ENCODE results near the gene PPP1R9B. TPM values are rescaled to one million over a fixed set of nuclear protein-coding genes. Genes with fewer than 3 reads are reported as not detected.

The PPP1R9B gene, protein sequence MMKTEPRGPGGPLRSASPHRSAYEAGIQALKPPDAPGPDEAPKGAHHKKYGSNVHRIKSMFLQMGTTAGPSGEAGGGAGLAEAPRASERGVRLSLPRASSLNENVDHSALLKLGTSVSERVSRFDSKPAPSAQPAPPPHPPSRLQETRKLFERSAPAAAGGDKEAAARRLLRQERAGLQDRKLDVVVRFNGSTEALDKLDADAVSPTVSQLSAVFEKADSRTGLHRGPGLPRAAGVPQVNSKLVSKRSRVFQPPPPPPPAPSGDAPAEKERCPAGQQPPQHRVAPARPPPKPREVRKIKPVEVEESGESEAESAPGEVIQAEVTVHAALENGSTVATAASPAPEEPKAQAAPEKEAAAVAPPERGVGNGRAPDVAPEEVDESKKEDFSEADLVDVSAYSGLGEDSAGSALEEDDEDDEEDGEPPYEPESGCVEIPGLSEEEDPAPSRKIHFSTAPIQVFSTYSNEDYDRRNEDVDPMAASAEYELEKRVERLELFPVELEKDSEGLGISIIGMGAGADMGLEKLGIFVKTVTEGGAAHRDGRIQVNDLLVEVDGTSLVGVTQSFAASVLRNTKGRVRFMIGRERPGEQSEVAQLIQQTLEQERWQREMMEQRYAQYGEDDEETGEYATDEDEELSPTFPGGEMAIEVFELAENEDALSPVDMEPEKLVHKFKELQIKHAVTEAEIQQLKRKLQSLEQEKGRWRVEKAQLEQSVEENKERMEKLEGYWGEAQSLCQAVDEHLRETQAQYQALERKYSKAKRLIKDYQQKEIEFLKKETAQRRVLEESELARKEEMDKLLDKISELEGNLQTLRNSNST
- 10 to 100 TPM; 20.2 to 46.3 (median 37.5) TPM for total RNA-seq

DNA sequence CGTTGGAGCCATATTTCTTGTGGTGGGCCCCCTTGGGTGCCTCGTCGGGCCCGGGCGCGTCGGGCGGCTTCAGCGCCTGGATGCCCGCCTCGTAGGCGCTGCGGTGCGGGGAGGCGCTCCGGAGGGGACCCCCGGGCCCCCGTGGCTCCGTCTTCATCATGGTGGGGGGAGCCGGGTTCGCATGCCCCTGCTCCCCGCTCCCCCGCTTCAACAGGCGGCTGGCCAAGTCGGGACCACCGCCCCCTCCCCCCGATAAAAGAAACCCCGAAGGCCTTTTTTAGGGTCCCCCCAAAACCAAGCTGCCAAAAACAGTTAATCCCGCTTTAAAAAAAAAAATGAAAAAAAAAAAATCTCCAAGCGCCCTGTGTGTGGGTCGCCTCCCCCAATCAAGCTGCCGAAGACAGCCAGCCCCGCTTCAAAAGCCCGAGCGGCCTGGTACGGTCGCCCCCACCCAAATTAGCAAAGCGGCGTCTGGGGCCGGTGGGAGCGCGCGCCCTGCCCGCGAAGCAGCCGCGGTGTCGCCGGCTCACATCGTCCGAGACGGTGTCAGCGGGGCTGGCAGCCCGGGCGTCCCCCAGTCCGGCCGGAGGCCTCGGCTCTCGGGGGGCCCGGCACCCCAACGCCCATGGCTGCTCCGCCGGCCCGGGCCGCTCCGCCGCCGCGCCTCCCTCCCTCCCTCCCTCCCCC is at the start of gene PPP1R9B:
Gene PPP1R9B, minus strand, starts transcription at position 324 of the 687 bp plus-strand sequence. Its CDS starts 164 bp downstream, at position 160.
- Histone ChIP-seq H3K27me3 (no peaks in the 10 kb centered on the region), H3K9me3 (no peaks in the 10 kb centered on the region), H3K4me1 (peaks cover 66 to 95% (median 90%) of the 10 kb centered on the region in 4 donors), H3K27ac (replicated peaks in 1 of 4) (peak within 1 kb of the TSS; percentile 87 to 95 (median 94)), H3K36me3 (peaks cover 0 to 3% (median 0%) of the 10 kb centered on the region in 4 donors), H3K4me3 (peak within 1 kb of the TSS; percentile 76 to 91 (median 78))
- intact Hi-C loops (cut with DNase I) = no loop called here
- TF ChIP-seq POLR2A (IDR thresholded peaks at IDR 0.05; ENCODE audit: low read depth) (no peak), EP300 (IDR thresholded peaks at IDR 0.05) (no peak), POLR2AphosphoS5 (IDR thresholded peaks at IDR 0.05) (no peak)
- TF ChIP-seq, protein P1, sequence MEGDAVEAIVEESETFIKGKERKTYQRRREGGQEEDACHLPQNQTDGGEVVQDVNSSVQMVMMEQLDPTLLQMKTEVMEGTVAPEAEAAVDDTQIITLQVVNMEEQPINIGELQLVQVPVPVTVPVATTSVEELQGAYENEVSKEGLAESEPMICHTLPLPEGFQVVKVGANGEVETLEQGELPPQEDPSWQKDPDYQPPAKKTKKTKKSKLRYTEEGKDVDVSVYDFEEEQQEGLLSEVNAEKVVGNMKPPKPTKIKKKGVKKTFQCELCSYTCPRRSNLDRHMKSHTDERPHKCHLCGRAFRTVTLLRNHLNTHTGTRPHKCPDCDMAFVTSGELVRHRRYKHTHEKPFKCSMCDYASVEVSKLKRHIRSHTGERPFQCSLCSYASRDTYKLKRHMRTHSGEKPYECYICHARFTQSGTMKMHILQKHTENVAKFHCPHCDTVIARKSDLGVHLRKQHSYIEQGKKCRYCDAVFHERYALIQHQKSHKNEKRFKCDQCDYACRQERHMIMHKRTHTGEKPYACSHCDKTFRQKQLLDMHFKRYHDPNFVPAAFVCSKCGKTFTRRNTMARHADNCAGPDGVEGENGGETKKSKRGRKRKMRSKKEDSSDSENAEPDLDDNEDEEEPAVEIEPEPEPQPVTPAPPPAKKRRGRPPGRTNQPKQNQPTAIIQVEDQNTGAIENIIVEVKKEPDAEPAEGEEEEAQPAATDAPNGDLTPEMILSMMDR (IDR thresholded peaks at IDR 0.05) = no peak
- 0% methylated on average over 32 of the region's 69 CpGs for WGBS
- no peak for DNase-seq (ENCODE audit: extremely low spot score)

DNA sequence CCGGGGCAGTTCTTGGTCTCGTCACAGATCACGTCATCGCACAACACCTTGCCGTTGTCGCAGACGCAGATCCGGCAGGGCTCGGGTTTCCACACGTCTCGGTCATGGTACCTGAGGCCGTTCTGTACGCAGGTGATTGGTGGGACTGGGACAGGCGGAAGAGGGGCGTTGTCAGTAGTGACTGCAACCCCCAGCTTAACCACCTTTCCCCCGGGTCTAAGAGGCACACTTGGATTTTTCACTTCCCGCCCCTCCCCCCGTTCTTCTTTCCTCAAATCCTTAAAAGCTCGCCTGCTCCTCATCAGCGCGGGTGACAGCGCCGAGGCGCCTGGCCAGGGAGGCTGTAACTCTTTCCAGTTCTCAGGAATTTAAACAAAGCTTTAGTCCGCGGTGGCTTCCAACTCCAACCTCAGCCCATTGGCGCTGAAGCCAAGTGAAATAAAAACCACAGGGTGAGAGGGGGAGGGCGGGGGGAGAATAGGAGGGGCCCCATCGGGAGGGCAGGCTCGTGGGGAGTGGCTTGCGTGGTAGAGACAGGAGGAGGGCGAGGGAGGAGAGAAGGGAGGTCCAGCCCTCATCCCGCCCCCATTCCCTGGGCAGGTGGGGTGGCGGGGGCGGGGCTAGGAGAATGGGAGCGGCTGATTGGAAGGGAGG is 49.5 kb upstream of the PPP1R9B start:
- no peaks in the 10 kb centered on the region for H3K9me3 ChIP-seq
- DNase-seq (ENCODE audit: extremely low spot score) = peak; percentile 99
- H3K4me3 ChIP-seq = peak overlapping the region; percentile 51 to 69 (median 58)
- peaks cover 0 to 15% (median 3%) of the 10 kb centered on the region in 4 donors for H3K27me3 ChIP-seq
- WGBS = 7% methylated on average over 32 of the region's 36 CpGs
- peak; percentile 22 for TF ChIP-seq EP300 (IDR thresholded peaks at IDR 0.05)
- peak; percentile 82 for TF ChIP-seq POLR2AphosphoS5 (IDR thresholded peaks at IDR 0.05)
- TF ChIP-seq, protein P1 (IDR thresholded peaks at IDR 0.05) = no peak
- no peak for TF ChIP-seq POLR2A (IDR thresholded peaks at IDR 0.05; ENCODE audit: low read depth)
- H3K36me3 ChIP-seq = peaks cover 10 to 34% (median 32%) of the 10 kb centered on the region in 4 donors
- H3K4me1 ChIP-seq = peaks cover 26 to 98% (median 72%) of the 10 kb centered on the region in 4 donors
- peak overlapping the region; percentile 88 to 94 (median 92) for H3K27ac ChIP-seq (replicated peaks in 1 of 4)
- intact Hi-C loops (cut with DNase I) = loop anchor here (1.0 kb wide), 2 partner anchors 73 to 97 kb away; no protein-coding TSS in a partner anchor

DNA sequence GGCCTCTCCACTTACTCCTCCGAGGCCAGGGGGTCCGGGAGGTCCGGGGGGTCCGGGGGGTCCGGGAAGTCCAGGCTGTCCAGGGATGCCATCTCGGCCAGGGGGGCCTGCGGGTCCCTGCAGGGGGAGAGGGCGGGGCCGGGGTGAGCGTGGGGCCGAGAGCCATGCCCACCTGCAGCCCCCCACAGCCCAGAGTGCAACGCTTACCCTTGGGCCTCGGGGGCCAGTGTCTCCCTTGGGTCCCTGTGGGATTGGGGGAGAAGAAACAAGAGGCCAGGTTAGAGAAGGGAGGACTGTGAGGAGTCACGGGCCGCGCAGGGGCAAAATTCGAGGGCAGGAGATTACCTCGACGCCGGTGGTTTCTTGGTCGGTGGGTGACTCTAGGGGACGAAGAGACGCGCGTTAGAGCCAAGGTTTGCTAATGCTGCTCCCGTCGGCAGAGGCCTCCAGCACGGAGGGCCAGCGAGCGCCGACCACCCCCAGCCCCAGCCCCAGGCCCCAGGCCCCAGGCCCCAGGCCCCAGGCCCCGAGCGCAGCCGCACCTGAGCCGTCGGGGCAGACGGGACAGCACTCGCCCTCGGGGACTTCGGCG is 48.8 kb upstream of the PPP1R9B start:
- peaks cover 26 to 95% (median 74%) of the 10 kb centered on the region in 4 donors for H3K4me1 ChIP-seq
- H3K9me3 ChIP-seq = no peaks in the 10 kb centered on the region
- peak overlapping the region; percentile 88 to 94 (median 92) for H3K27ac ChIP-seq (replicated peaks in 1 of 4)
- intact Hi-C loops (cut with DNase I) = no loop called here
- H3K36me3 ChIP-seq = peaks cover 12 to 40% (median 38%) of the 10 kb centered on the region in 4 donors
- peaks cover 0 to 15% (median 3%) of the 10 kb centered on the region in 4 donors for H3K27me3 ChIP-seq
- no peak for TF ChIP-seq EP300 (IDR thresholded peaks at IDR 0.05)
- TF ChIP-seq POLR2A (IDR thresholded peaks at IDR 0.05; ENCODE audit: low read depth) = no peak
- TF ChIP-seq POLR2AphosphoS5 (IDR thresholded peaks at IDR 0.05) = no peak
- TF ChIP-seq, protein P1 (IDR thresholded peaks at IDR 0.05) = no peak
- 22% methylated on average over 17 of the region's 41 CpGs for WGBS
- peak overlapping the region; percentile 51 to 69 (median 58) for H3K4me3 ChIP-seq
- no peak for DNase-seq (ENCODE audit: extremely low spot score)

Measured in esophagus muscularis mucosa (tissue), 4 donors.